Measurements from ENCODE around the gene KCNMB1.

The KCNMB1 gene

DNA sequence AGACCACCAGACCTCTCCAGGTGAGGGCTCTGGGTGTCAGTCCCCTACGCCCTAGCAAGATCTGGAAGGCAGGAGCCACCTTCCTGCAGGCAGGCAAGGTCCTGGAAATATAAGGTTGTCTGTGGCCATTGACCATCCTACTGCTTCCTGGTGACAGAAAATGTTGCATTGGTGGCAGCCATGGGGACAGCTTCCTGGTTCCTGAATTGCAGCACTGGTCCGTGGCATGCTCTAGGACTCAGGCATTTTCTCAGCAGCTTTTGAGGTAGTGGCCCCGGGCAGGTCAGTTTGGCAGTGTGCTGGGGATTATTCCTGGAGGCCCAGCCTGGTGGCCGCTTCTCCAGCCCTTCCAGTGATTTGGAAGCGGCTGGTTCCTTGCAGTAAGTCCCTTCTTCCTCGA is 36.6 kb upstream of the KCNMB1 start:
- no peaks in the 10 kb centered on the region for H3K36me3 ChIP-seq (replicated peaks)
- no peaks in the 10 kb centered on the region for H3K9me3 ChIP-seq
- H3K27me3 ChIP-seq (ENCODE audit: low read depth) = peaks cover 23% of the 10 kb centered on the region
- H3K4me1 ChIP-seq = no peaks in the 10 kb centered on the region
- H3K4me3 ChIP-seq = no peak overlapping the region
- in situ Hi-C loops (cut with MboI; ENCODE audit: low sequenced_read_pairs) = loop anchor here (10.0 kb wide), 1 partner anchor 331 kb away; no protein-coding TSS in a partner anchor
- no peak for DNase-seq (ENCODE audit: low spot score in 2 of 2)

DNA sequence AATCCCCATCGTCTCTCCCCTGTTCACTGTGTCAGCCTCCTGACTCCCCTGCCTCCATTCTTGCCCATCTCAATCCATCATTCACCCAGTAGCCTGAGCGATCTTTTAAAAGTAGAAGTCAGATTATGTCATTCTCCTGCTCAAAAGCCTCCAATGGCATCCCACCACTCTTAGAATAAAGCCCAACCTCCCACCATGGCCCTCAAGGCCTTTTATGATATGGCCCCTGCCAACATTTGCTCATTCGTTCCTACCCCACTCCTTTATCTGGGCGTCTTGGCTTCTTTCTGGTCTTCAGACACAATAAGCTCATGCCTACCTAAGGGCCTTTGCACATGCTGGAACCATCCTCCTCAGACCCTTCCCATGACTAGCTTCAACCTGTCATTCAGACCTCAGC is 35.5 kb upstream of the KCNMB1 start:
- DNase-seq (ENCODE audit: low spot score in 2 of 2) = no peak
- H3K27me3 ChIP-seq (ENCODE audit: low read depth) = peaks cover 19% of the 10 kb centered on the region
- in situ Hi-C loops (cut with MboI; ENCODE audit: low sequenced_read_pairs) = loop anchor here (10.0 kb wide), 1 partner anchor 330 kb away; no protein-coding TSS in a partner anchor
- no peaks in the 10 kb centered on the region for H3K9me3 ChIP-seq
- H3K4me3 ChIP-seq = no peak overlapping the region
- H3K36me3 ChIP-seq (replicated peaks) = no peaks in the 10 kb centered on the region
- no peaks in the 10 kb centered on the region for H3K4me1 ChIP-seq

GRCh38 chr5:170423692-170424091 is 34.5 kb upstream of the KCNMB1 start:
- Histone ChIP-seq H3K4me1 (no peaks in the 10 kb centered on the region), H3K27me3 (ENCODE audit: low read depth) (peaks cover 20% of the 10 kb centered on the region), H3K4me3 (no peak overlapping the region), H3K36me3 (replicated peaks) (no peaks in the 10 kb centered on the region), H3K9me3 (no peaks in the 10 kb centered on the region)
- DNase-seq (ENCODE audit: low spot score in 2 of 2) = no peak
- in situ Hi-C loops (cut with MboI; ENCODE audit: low sequenced_read_pairs) = loop anchor here (10.0 kb wide), 1 partner anchor 329 kb away; no protein-coding TSS in a partner anchor

DNA sequence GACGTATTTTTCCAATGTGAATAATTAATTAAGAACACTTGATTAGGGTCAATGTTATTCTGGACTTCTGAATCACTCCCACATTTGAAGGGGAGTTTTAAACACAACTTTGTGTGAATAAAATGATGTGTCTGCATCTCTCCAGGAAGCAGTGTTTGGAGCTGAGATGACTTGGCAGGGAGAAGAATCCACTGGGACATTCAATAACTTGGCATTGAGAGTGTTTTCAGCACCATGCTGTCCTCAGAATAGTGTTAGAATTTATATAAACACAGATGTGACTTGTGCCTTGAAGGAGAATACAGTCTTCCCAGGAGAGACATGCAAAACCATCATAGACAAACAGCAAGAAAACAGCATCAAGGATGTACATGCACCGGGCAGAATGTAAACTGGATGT is 32.7 kb upstream of the KCNMB1 start:
- DNase-seq (ENCODE audit: low spot score in 2 of 2) = no peak
- Histone ChIP-seq H3K9me3 (no peaks in the 10 kb centered on the region), H3K27me3 (ENCODE audit: low read depth) (peaks cover 17% of the 10 kb centered on the region), H3K36me3 (replicated peaks) (no peaks in the 10 kb centered on the region), H3K4me1 (no peaks in the 10 kb centered on the region), H3K4me3 (no peak overlapping the region)
- in situ Hi-C loops (cut with MboI; ENCODE audit: low sequenced_read_pairs) = loop anchor here (10.0 kb wide), 1 partner anchor 327 kb away; no protein-coding TSS in a partner anchor

DNA sequence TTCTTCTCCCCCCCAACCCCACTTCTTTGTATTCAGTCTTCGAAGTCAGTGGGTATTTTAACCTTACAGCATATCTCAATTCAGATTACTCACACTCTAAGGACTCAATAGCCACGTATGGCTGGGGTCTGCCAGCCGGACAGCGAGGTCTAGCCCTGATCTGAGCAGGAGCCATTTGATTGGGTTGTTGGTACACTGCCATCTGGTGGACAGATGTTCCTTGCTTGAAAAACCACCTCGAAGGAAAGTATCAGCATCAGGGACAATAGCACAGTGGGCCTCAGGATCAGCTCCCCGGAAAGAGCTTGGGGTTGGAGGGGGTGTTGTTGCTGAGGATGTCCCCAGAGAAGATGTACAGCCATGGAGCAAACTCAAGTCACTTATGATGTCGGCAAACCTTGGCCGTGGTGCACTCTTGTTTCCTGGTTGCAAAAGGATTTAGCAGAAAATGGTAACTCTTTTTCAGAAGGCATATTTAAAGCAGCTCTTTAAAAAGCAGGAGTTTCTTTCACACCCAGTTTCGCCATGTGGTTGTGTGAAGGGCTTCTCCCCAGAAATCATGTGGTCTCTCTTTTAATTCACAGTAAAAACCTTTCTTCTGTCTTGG is 31.7 kb upstream of the KCNMB1 start:
- DNase-seq (ENCODE audit: low spot score in 2 of 2) = peak; percentile 57 to 80
- in situ Hi-C loops (cut with MboI; ENCODE audit: low sequenced_read_pairs) = loop anchor here (10.0 kb wide), 1 partner anchor 326 kb away; no protein-coding TSS in a partner anchor
- no peaks in the 10 kb centered on the region for H3K4me1 ChIP-seq

DNA sequence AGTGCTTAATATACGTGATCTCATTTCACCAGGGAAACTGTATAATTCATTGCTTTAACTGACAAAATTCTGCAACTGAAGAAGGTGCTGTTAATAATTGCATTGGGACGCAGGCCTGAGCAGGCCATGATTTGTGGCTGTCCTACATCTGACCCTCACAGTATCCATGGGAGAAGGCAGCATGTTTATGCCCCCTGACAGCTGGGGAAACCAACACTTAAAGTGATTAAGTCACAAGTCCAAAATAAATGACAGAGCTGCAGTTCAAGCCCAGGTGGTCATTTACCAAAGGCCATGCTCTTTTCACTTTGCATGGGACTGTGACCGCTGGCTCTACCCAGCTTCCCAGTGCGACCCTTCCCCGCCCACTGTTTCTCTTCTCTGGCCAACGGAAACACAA is 30.5 kb upstream of the KCNMB1 start:
- in situ Hi-C loops (cut with MboI; ENCODE audit: low sequenced_read_pairs) = loop anchor here (5.0 to 10.0 kb wide), 2 partner anchors 192 to 325 kb away; no protein-coding TSS in a partner anchor
- DNase-seq (ENCODE audit: low spot score in 2 of 2) = no peak
- H3K4me3 ChIP-seq = no peak overlapping the region
- no peaks in the 10 kb centered on the region for H3K9me3 ChIP-seq
- peaks cover 17% of the 10 kb centered on the region for H3K27me3 ChIP-seq (ENCODE audit: low read depth)
- no peaks in the 10 kb centered on the region for H3K36me3 ChIP-seq (replicated peaks)
- no peaks in the 10 kb centered on the region for H3K4me1 ChIP-seq

More for the DNA sequence above, 31.7 kb upstream of the KCNMB1 start:
- Histone ChIP-seq H3K4me3 (no peak overlapping the region), H3K9me3 (no peaks in the 10 kb centered on the region), H3K27me3 (ENCODE audit: low read depth) (peaks cover 17% of the 10 kb centered on the region), H3K36me3 (replicated peaks) (no peaks in the 10 kb centered on the region)

DNA sequence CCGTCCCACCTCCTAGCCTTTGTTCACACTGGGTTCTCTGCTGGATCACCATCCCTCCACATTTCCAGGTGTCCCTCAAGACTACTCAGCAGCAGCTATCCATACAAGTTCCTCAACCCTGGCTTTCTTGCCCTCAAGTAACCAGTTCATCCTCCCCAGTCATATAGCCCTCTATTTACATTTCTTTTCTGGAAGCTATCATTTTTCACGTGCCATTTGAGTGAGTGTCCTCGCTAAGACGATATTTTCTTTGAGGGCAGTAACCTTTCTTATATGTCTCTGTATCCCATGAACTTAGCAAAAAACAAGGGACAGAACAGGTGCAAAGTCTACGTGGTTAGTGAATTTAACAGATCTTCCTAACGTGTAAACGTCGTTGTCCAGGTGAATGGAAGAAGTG is 29.6 kb upstream of the KCNMB1 start:
- no peaks in the 10 kb centered on the region for H3K36me3 ChIP-seq (replicated peaks)
- H3K9me3 ChIP-seq = no peaks in the 10 kb centered on the region
- in situ Hi-C loops (cut with MboI; ENCODE audit: low sequenced_read_pairs) = loop anchor here (5.0 kb wide), 1 partner anchor 191 kb away; no protein-coding TSS in a partner anchor
- no peak overlapping the region for H3K4me3 ChIP-seq
- H3K4me1 ChIP-seq = no peaks in the 10 kb centered on the region
- no peak for DNase-seq (ENCODE audit: low spot score in 2 of 2)
- H3K27me3 ChIP-seq (ENCODE audit: low read depth) = peaks cover 17% of the 10 kb centered on the region

DNA sequence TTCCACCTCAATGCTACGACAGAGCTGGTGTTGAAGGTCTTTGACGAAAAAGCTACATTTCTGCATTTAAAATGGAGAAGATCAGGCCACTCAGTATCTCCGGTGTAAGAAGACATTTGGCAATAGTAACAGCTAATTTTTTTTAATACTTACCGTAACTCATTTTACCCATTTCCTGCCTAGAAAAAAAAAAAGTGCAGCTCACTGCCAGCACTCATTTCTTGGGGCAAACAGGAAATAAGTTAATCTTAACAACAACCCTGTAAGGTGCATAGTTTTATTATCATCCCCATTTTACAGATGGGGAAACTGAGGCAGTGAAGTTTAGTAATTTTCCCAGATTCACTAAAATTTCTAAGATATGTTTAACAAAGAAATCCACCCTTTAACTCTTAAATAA is 27.4 kb upstream of the KCNMB1 start:
- in situ Hi-C loops (cut with MboI; ENCODE audit: low sequenced_read_pairs) = loop anchor here (5.0 kb wide), 1 partner anchor 189 kb away; no protein-coding TSS in a partner anchor
- no peaks in the 10 kb centered on the region for H3K36me3 ChIP-seq (replicated peaks)
- H3K27me3 ChIP-seq (ENCODE audit: low read depth) = 0 out of 2 replicates have a peak, but pooled peaks cover 4% of the 10 kb centered on the region
- H3K4me3 ChIP-seq = no peak overlapping the region
- H3K9me3 ChIP-seq = no peaks in the 10 kb centered on the region
- DNase-seq (ENCODE audit: low spot score in 2 of 2) = no peak
- no peaks in the 10 kb centered on the region for H3K4me1 ChIP-seq

GRCh38 chr5:170414786-170415185 is 25.6 kb upstream of the KCNMB1 start:
- no peak for DNase-seq (ENCODE audit: low spot score in 2 of 2)
- in situ Hi-C loops (cut with MboI; ENCODE audit: low sequenced_read_pairs) = loop anchor here (5.0 kb wide), 1 partner anchor 187 kb away; no protein-coding TSS in a partner anchor
- no peak overlapping the region for H3K4me3 ChIP-seq
- no peaks in the 10 kb centered on the region for H3K9me3 ChIP-seq
- H3K4me1 ChIP-seq = no peaks in the 10 kb centered on the region
- H3K27me3 ChIP-seq (ENCODE audit: low read depth) = 0 out of 2 replicates have a peak, but pooled peaks cover 4% of the 10 kb centered on the region
- H3K36me3 ChIP-seq (replicated peaks) = no peaks in the 10 kb centered on the region

DNA sequence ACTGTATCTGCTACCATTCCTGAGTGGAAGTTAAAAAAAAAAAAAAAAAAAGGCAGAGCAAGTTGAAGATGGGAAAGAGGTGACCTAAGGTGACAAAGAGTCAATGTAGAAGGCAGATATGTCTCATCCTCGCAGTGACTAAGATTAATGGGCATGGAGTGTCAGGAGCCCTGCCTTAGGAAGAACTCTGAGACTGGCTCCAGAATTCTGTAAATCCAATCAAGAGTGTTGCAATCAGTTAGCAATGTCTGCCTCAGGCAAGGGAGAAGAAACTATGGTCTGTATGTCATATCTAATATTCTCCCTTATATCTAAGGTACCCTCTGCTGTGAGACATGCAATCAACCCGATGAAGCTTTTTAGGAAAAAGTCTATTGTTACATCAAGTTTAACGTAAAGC is 24.7 kb upstream of the KCNMB1 start:
- in situ Hi-C loops (cut with MboI; ENCODE audit: low sequenced_read_pairs) = no loop called here
- Histone ChIP-seq H3K4me3 (no peak overlapping the region), H3K36me3 (replicated peaks) (no peaks in the 10 kb centered on the region), H3K27me3 (ENCODE audit: low read depth) (no peaks in the 10 kb centered on the region), H3K4me1 (no peaks in the 10 kb centered on the region), H3K9me3 (no peaks in the 10 kb centered on the region)
- no peak for DNase-seq (ENCODE audit: low spot score in 2 of 2)

DNA sequence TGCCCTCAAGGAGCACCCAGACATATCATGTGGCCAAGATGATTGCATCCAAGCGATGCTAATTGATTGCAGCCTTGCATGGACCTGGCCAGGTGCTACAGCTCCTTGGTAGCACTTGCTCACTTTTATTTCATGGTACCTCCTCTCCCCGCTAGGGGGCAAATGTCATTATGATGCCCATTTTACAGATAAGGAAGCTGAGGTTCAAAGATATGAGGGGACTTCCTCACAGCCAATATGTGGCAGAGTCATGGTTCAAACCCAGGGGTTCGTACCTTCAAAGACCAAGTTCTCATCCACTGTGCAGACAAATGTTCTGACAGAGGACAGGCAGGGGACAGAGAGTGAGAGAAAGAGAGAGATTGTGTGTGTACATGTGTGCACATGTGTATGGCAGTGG is 21.9 kb upstream of the KCNMB1 start:
- H3K27me3 ChIP-seq (ENCODE audit: low read depth) = no peaks in the 10 kb centered on the region
- no peak overlapping the region for H3K4me3 ChIP-seq
- no peak for DNase-seq (ENCODE audit: low spot score in 2 of 2)
- in situ Hi-C loops (cut with MboI; ENCODE audit: low sequenced_read_pairs) = no loop called here
- H3K4me1 ChIP-seq = peaks cover 7% of the 10 kb centered on the region
- H3K36me3 ChIP-seq (replicated peaks) = no peaks in the 10 kb centered on the region
- no peaks in the 10 kb centered on the region for H3K9me3 ChIP-seq

GRCh38 chr5:170410401-170410800 is 21.2 kb upstream of the KCNMB1 start:
- no peaks in the 10 kb centered on the region for H3K27me3 ChIP-seq (ENCODE audit: low read depth)
- H3K4me1 ChIP-seq = peaks cover 7% of the 10 kb centered on the region
- no peak overlapping the region for H3K4me3 ChIP-seq
- no peaks in the 10 kb centered on the region for H3K36me3 ChIP-seq (replicated peaks)
- DNase-seq (ENCODE audit: low spot score in 2 of 2) = no peak
- no peaks in the 10 kb centered on the region for H3K9me3 ChIP-seq
- in situ Hi-C loops (cut with MboI; ENCODE audit: low sequenced_read_pairs) = no loop called here

- Histone ChIP-seq H3K36me3 (replicated peaks) (no peaks in the 10 kb centered on the region), H3K27me3 (ENCODE audit: low read depth) (no peaks in the 10 kb centered on the region), H3K4me1 (peaks cover 7% of the 10 kb centered on the region), H3K9me3 (no peaks in the 10 kb centered on the region), H3K4me3 (no peak overlapping the region)
- in situ Hi-C loops (cut with MboI; ENCODE audit: low sequenced_read_pairs) = no loop called here
- no peak for DNase-seq (ENCODE audit: low spot score in 2 of 2)
These were observed 19.9 kb upstream of the KCNMB1 start for GRCh38 chr5:170408877-170409660.

DNA sequence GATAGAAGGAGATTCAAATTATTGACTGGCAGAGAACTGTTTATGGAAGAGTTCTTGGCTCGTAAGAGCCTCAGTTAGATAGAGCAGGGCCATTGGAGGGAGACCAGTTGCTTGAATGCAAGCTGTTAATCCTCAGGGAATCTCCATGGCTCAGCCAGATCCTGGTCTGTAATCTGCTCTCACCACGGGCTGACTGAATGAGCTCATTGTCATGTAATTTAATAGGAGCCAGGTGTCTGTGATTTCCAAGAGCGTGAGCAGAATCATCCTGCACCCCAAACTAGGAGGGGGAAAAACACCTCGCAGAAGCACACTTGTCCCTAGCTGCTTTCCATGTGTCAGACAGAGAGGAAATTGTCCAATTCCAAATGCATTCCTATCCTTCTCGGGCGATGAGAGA is 19.1 kb upstream of the KCNMB1 start:
- DNase-seq (ENCODE audit: low spot score in 2 of 2) = peak; percentile 61 to 66
- H3K27me3 ChIP-seq (ENCODE audit: low read depth) = no peaks in the 10 kb centered on the region
- no peak overlapping the region for H3K4me3 ChIP-seq
- peaks cover 7% of the 10 kb centered on the region for H3K4me1 ChIP-seq
- H3K9me3 ChIP-seq = no peaks in the 10 kb centered on the region
- no peaks in the 10 kb centered on the region for H3K36me3 ChIP-seq (replicated peaks)
- in situ Hi-C loops (cut with MboI; ENCODE audit: low sequenced_read_pairs) = no loop called here
